A549 (cell line): ENCODE results near the gene CEP128. TPM values are rescaled to one million over a fixed set of nuclear protein-coding genes. Genes with fewer than 3 reads are reported as not detected.

Source experiments
- ATAC-seq, 2 experiments: fragments of 200-7000 bp in 1 of 2; fragments of >200 bp in 1 of 2; cut with Nextera tagmentation in 1 of 2; cut with Tn5 transposase in 1 of 2; 3 replicates each; pipeline versions ENCODE4 v1.8.0 to v1.9.1; 2018 to 2020; ENCODE audit warnings: mild to moderate bottlenecking in 1 of 2, moderate library complexity in 1 of 2
- CTCF ChIA-PET: fragments of 300-600 bp; sonication (Branson Sonifier 250); formaldehyde crosslinking; extraction: SDS; loops from one replicate; lab custom pipeline; 2021; ENCODE audit warnings: antibody characterized with exemption, inconsistent platforms; lab: Yijun Ruan, JAX
- POLR2A ChIA-PET: fragments of 350-600 bp; formaldehyde crosslinking; extraction: SDS; loops from one replicate; lab custom pipeline; 2021; ENCODE audit warnings: antibody characterized with exemption, inconsistent platforms; lab: Yijun Ruan, JAX
- DNase-seq, 2 experiments: peaks; one replicate each; pipeline versions ENCODE4 v3.0.0 to v3.0.0-alpha.2; 2011 to 2016; ENCODE audit warnings: low read depth in 1 of 2, low spot score in 1 of 2
- FAIRE-seq: peaks from 2 replicates; lab custom pipeline; 2011; peaks lifted over from hg19 to GRCh38; lab: Jason Lieb, UNC
- H3K27ac ChIP-seq, 2 experiments: fragments of >200 bp; sonication (Bioruptor Twin); formaldehyde crosslinking; 3 replicates each; pipeline ENCODE4 v1.5.1; 2016 to 2017
- H3K4me1 ChIP-seq: fragments of >200 bp; sonication (Bioruptor Twin); formaldehyde crosslinking; 3 replicates; pipeline ENCODE4 v1.6.1; 2016
- H3K4me2 ChIP-seq: fragments of >200 bp; sonication (Bioruptor Twin); formaldehyde crosslinking; 3 replicates; pipeline ENCODE4 v1.6.1; 2016
- H3K4me3 ChIP-seq: fragments of >200 bp; sonication (Bioruptor Twin); formaldehyde crosslinking; 3 replicates; pipeline ENCODE4 v1.5.1; 2016
- H3K9me3 ChIP-seq: fragments of >200 bp; sonication (Bioruptor Twin); formaldehyde crosslinking; 3 replicates; pipeline ENCODE4 v1.6.1; 2016
- CBX2 ChIP-seq: fragments of 200-600 bp; sonication (generic); IDR thresholded peaks from 2 replicates; pipeline ENCODE4 v1.6.1; 2016; ENCODE audit warnings: low read depth, mild to moderate bottlenecking, borderline replicate concordance
- CHD4 ChIP-seq: fragments of 200-600 bp; sonication (generic); IDR thresholded peaks from 2 replicates; pipeline ENCODE4 v1.6.1; 2016; ENCODE audit warnings: antibody characterized with exemption, mild to moderate bottlenecking, borderline replicate concordance
- CTCF ChIP-seq: fragments of >200 bp; sonication (Bioruptor Twin); formaldehyde crosslinking; IDR thresholded peaks from 3 replicates; pipeline ENCODE4 v1.5.1; 2016
- EHF ChIP-seq: fragments of 250-450 bp; sonication (Bioruptor Pico); IDR thresholded peaks from 2 replicates; pipeline ENCODE4 v1.5.0; 2020; ENCODE audit warnings: mild to moderate bottlenecking
- FOXS1 ChIP-seq: fragments of 250-450 bp; sonication (Bioruptor Pico); IDR thresholded peaks from 2 replicates; pipeline ENCODE4 v1.5.0; 2020; ENCODE audit warnings: mild to moderate bottlenecking, moderate library complexity
- HES2 ChIP-seq: fragments of >200 bp; sonication (Bioruptor Twin); formaldehyde crosslinking; IDR thresholded peaks from 2 replicates; pipeline ENCODE4 v1.6.1; 2016
- HEYL ChIP-seq: fragments of 250-450 bp; sonication (Bioruptor Pico); IDR thresholded peaks from 2 replicates; pipeline ENCODE4 v1.8.0; 2021; ENCODE audit warnings: mild to moderate bottlenecking, moderate library complexity
- HOXB13 ChIP-seq: fragments of 250-450 bp; sonication (Bioruptor Pico); IDR thresholded peaks from 2 replicates; pipeline ENCODE4 v1.5.0; 2020; ENCODE audit warnings: low read depth, mild to moderate bottlenecking, moderate library complexity
- HOXB5 ChIP-seq: fragments of 250-450 bp; sonication (Bioruptor Pico); IDR thresholded peaks from 2 replicates; pipeline ENCODE4 v1.5.0; 2020; ENCODE audit warnings: mild to moderate bottlenecking, moderate library complexity
- KDM5A ChIP-seq: fragments of 200-600 bp; sonication (generic); IDR thresholded peaks from 2 replicates; pipeline ENCODE4 v1.6.1; 2016; ENCODE audit warnings: antibody characterized with exemption, mild to moderate bottlenecking
- MAFK ChIP-seq: fragments of 450-650 bp; IDR thresholded peaks from 2 replicates; pipeline ENCODE4 v1.6.1; 2014; ENCODE audit not compliant: partially characterized antibody
- NPAS2 ChIP-seq: fragments of 250-450 bp; sonication (Bioruptor Pico); IDR thresholded peaks from 2 replicates; pipeline ENCODE4 v1.8.0; 2022; ENCODE audit warnings: mild to moderate bottlenecking, moderate library complexity, borderline replicate concordance
- POLR2AphosphoS2 ChIP-seq: conservative IDR thresholded peaks from 2 replicates; pipeline ENCODE4 v1.6.1; 2012; ENCODE audit warnings: low read length, improper control_type of control experiment, inconsistent platforms
- RAD21 ChIP-seq, 2 experiments: fragments of >200 bp in 1 of 2; sonication (Bioruptor Twin) in 1 of 2; formaldehyde crosslinking in 1 of 2; IDR thresholded peaks in 1 of 2; conservative IDR thresholded peaks in 1 of 2; 2 replicates in 1 of 2; 3 replicates in 1 of 2; pipeline ENCODE4 v1.6.1; 2012 to 2018; ENCODE audit warnings: inconsistent platforms in 1 of 2
- RFX5 ChIP-seq: fragments of 450-650 bp; IDR thresholded peaks from 2 replicates; pipeline ENCODE4 v1.7.1; 2014; ENCODE audit warnings: antibody characterized with exemption, mild to moderate bottlenecking, moderate library complexity
- RNF2 ChIP-seq: fragments of 200-600 bp; sonication (generic); IDR thresholded peaks from 2 replicates; pipeline ENCODE4 v1.6.1; 2016; ENCODE audit warnings: low read depth, mild to moderate bottlenecking, antibody characterized with exemption, moderate library complexity, borderline replicate concordance
- SMC3 ChIP-seq: fragments of >200 bp; sonication (Bioruptor Twin); formaldehyde crosslinking; IDR thresholded peaks from 3 replicates; pipeline ENCODE4 v1.6.1; 2018; ENCODE audit warnings: inconsistent platforms
- SREBF2 ChIP-seq: fragments of 450-650 bp; IDR thresholded peaks from 2 replicates; pipeline ENCODE4 v1.6.1; 2014; ENCODE audit warnings: mild to moderate bottlenecking, moderate library complexity
- USF2 ChIP-seq: fragments of 450-650 bp; IDR thresholded peaks from 2 replicates; pipeline ENCODE4 v1.6.1; 2014; ENCODE audit warnings: antibody characterized with exemption
- ZFP36 ChIP-seq: fragments of 450-650 bp; IDR thresholded peaks from 2 replicates; pipeline ENCODE4 v1.6.1; 2014; ENCODE audit warnings: borderline replicate concordance; ENCODE audit not compliant: partially characterized antibody
- ZNF302 ChIP-seq: fragments of 250-450 bp; sonication (Bioruptor Pico); IDR thresholded peaks from 2 replicates; pipeline ENCODE4 v1.9.0; 2021; ENCODE audit warnings: inconsistent platforms, mild to moderate bottlenecking, moderate library complexity
- ZSCAN20 ChIP-seq: fragments of 250-450 bp; sonication (Bioruptor Pico); IDR thresholded peaks from 2 replicates; pipeline ENCODE4 v1.8.0; 2022; ENCODE audit warnings: mild to moderate bottlenecking, moderate library complexity
- WGBS: methylation state at CpG from one replicate; pipeline ENCODE4 v1.1.6; 2017; ENCODE audit errors: missing lambda C conversion rate; 5-methylcytosine and 5-hydroxymethylcytosine counted together
- polyA plus RNA-seq, 4 experiments: library from polyadenylated mRNA; depleted of rRNA in 3 of 4; stranded (reverse); fragments of >200 nt; fragmentation: RNase III in 1 of 4; extraction: RNeasy Plus Mini Kit Qiagen cat#74134 plus additional on column Dnase treatment in 1 of 4; gene quantifications; 2 replicates in 3 of 4; 3 replicates in 1 of 4; pipeline ENCODE4 v1.2.3, GENCODE V29; 2011 to 2017

CEP128 gene
- polyA plus RNA-seq, 2 of the 4 experiments (the other 2 are of a cell fraction) = 5.8 to 7.0 TPM

- FAIRE-seq (no peak), ATAC-seq (peak; percentile 62 to 76; a peak in 4 of 6 replicates), DNase-seq (peak in 1 of 2 experiments; percentile 65)
- ChIA-PET POLR2A (no interaction called here), CTCF (interaction anchor here (0.6 to 2.6 kb wide), 8 partner anchors 10 to 531 kb away, joined by 3 to 12 read pairs (median 4); no protein-coding TSS in a partner anchor)
- Histone ChIP-seq H3K4me1 (peaks cover 21% of the 10 kb centered on the region), H3K9me3 (no peaks in the 10 kb centered on the region), H3K4me3 (no peak overlapping the region), H3K27ac (0 out of 6 replicates have a peak overlapping the region, but pooled peaks of 1 of the 2 experiments have one; percentile 31), H3K4me2 (no peak overlapping the region)
- TF ChIP-seq CTCF = peak; percentile 55
- peak; percentile 49 to 53; a peak in 1 of 5 replicates for TF ChIP-seq RAD21 (conservative IDR thresholded peaks at IDR 0.05 in 1 of 2, IDR thresholded peaks at IDR 0.05 in 1 of 2)
- no peak for TF ChIP-seq NPAS2 (CRISPR knock-in tag)
- TF ChIP-seq SMC3 = peak; percentile 55; the same call in 2 of the 3 replicates
- TF ChIP-seq EHF (CRISPR knock-in tag) = no peak
- WGBS = 60% methylated on average over 3 of the region's 3 CpGs
These were observed 354.3 kb downstream of the CEP128 start for GRCh38 chr14:80587096-80587724.

GRCh38 chr14:80586131-80586530 lies 355.4 kb downstream of the CEP128 start:
- TF ChIP-seq POLR2AphosphoS2 = no peak
- TF ChIP-seq KDM5A = no peak
- no peak for TF ChIP-seq EHF (CRISPR knock-in tag)
- no peak for TF ChIP-seq FOXS1 (CRISPR knock-in tag)
- no peak for TF ChIP-seq HOXB13 (CRISPR knock-in tag)
- TF ChIP-seq RNF2 = no peak
- no peak for TF ChIP-seq ZSCAN20 (CRISPR knock-in tag)
- TF ChIP-seq CTCF = no peak
- no peak for TF ChIP-seq CBX2
- no peak for TF ChIP-seq NPAS2 (CRISPR knock-in tag)
- no peak for TF ChIP-seq MAFK
- no peak for TF ChIP-seq ZFP36
- no peak for TF ChIP-seq RFX5
- no peak for TF ChIP-seq HEYL (CRISPR knock-in tag)
- no peak for TF ChIP-seq SREBF2
- no peak for TF ChIP-seq HES2
- no peak for TF ChIP-seq CHD4
- no peak for TF ChIP-seq HOXB5 (CRISPR knock-in tag)
- TF ChIP-seq USF2 = no peak
- no peak for TF ChIP-seq ZNF302 (CRISPR knock-in tag)
- TF ChIP-seq, all 56 proteins: peak for 0
- ATAC-seq (no peak), DNase-seq (no peak), FAIRE-seq (no peak)
- H3K4me3 ChIP-seq = no peak overlapping the region
- peaks cover 21% of the 10 kb centered on the region for H3K4me1 ChIP-seq
- POLR2A ChIA-PET = no interaction called here
- H3K27ac ChIP-seq = peak overlapping the region in 1 of 2 experiments; percentile 57; a peak in 3 of 6 replicates
- WGBS = 100% methylated on average over 1 of the region's 1 CpG
- H3K4me2 ChIP-seq = no peak overlapping the region
- no peaks in the 10 kb centered on the region for H3K9me3 ChIP-seq
- CTCF ChIA-PET = interaction anchor here (0.6 to 2.6 kb wide), 8 partner anchors 10 to 530 kb away, joined by 3 to 12 read pairs (median 4); no protein-coding TSS in a partner anchor
